HG03108 (cell line): ENCODE measurements around the gene TMEM232.

Experiments
- ATAC-seq: cut with Tn5 transposase; IDR thresholded peaks from one replicate; pipeline ENCODE4 v1.9.1; 2021; ENCODE audit warnings: moderate library complexity; ENCODE audit not compliant: unreplicated experiment

The TMEM232 gene

DNA sequence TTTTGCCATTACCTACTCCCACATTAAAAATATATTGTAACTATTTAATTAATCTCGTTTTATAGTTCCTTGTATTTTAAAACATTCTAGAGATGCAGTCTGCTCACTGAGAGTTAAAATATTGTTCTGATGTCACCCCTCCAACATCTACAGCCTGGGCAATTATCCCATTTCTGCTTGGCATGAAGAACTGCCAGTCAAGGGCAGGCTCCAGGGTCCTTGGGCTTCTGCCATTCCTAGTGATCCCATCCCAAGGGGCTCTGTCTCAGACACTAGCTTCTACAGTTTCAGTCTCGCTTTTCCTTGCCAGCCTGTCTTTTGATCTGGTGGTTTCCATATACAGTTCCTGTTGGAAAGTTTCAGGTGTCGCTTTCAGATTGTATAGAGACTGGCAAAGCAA, 287.2 kb downstream of the TMEM232 start:
- ATAC-seq: no peak

DNA sequence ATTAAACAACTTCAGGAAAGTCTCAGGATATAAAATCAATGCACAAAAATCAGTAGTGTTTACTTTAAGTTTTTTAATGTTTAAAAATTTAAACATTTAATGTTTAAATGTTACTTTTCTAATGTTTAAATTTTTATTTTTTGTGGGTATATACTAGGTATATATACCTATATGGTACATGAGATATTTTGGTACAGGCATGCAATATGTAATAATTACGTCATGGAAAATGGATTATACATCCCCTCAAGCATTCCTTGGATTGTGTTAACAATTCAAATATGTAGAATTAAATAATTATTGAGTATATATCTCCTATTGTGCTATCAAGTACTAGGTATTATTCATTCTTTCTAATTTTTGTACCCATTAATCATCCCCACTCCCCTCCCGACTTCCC, 291.3 kb downstream of the TMEM232 start:
- no peak for ATAC-seq

DNA sequence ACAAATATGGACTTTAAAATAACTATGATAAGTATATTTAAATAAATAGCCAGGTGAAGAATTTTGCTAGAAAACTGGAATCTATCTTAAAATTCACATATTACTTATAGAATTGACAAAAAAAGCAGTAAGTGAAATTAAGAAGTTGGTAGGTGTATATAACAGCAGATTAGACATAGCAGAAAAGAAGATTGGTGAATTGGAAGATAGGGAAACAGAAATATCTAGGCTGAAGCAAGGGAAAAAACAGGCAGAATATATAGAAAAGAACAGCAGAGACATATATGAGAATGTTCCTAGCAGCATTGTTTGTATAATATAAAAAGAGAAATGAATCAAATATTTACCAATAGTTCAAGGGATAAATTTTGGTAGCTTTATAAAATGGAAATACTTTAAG, 294.9 kb downstream of the TMEM232 start:
- ATAC-seq: no peak

DNA sequence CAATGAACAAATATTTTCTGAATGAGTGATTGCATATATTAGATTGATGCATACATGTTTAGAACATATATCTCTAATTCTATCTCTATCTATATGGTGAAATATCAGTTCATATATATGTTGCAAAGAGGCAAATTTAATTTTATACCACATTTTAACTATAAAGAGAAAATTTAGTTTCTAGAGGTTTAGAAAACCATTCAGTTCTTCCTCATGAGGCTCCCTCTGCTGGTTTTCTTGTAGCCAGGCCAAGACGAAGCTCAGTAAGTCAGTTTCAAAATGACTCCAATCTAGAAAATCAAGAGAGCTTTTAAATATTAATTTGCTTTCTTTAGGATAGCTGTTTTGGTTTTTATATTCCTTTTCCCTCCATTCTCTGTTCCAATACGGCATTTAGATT, 312.1 kb downstream of the TMEM232 start:
- ATAC-seq: no peak

DNA sequence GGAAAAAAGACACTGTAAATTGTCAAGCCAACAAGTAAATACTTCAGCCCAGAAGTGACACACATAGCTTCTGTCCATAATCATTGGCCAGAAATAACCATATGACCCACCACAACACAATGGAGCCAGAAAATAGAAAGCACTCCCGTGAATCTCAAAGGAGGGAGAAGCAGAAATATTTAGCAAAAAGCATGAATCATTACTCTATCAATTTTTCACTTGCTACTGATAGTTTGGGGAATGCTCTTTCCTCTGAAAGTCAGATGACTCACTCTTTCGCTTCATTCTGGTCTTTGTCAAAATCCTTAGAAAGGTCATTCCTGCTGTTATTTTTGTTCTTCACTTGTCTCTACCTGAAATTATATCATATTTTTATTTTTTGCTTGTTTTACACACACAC, 312.6 kb downstream of the TMEM232 start:
- ATAC-seq: no peak

DNA sequence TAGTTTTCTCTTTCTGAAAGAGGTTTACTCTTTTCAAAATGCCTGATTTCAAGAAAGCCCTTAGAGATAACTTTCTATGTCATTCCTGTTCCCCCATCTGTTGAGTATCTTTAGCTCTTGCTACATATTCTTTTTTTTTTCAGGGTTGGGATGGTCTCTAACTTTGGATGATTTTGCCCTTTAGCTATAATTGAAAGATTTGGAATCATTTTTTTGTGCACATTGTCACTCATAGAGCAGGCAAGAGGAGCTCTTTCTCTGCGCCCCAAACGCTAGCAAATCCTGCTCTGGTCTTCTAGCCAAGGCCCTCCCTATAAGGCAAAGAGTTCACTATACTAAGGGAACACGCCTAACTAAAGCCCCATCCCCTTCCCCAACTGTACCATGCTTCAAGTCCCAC, 316.9 kb downstream of the TMEM232 start:
- ATAC-seq: no peak

DNA sequence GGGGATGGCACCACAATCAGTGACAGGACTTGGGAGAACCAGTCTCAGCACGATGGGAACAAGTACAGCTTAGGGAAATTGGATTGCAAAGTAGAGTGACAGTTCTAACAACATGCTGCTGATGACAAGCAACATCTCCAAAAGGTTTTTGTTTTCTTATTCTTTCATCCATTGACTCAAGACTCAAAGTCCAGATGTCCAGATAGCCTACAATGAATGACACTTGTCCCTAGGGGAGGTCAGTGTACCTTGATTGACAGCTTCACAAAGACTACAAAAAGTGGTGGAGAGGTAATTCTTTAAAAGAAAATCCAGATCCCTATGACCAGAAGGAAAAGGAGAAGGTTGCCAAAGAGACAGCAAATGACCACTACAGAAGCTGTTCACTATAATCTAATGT, 323.9 kb downstream of the TMEM232 start:
- ATAC-seq: no peak

DNA sequence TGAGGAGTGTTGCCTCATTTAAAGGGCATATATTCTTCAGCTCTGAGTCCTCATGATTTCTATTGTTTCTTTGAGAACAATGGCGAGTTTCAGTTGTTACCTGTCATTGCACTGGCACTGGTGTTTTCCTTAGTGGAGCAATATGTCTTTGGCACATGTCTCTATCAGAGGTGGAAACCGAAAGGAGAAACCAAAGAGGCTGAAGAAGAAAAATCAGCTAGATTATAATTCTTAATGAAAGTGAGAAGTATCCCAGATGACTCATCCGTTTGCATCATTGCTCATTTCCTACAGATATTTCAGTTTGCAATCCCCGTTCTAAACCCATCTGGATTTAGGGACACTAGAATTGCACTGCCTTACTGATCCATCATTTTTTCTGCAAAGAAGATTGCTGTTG, 324.6 kb downstream of the TMEM232 start:
- no peak for ATAC-seq

DNA sequence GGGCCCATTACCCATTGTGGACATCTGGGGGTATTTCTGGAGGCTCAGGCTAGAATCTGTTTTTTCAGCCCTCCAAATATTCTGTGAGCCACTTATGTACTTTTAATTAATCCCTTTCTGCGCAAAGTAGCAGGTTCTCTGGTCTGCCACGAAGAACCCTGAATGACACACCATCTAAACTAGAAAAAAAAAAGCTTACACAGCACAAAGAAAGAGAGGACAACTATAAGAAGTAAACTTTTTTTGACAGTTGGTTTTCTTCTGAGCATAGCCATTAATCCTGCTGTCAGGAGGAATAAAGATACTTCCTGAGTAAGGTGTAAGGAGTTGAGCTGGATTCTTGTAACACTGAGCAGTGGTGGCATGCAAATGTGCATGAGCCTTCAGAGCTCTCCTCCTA, 327.5 kb downstream of the TMEM232 start:
- ATAC-seq: no peak

DNA sequence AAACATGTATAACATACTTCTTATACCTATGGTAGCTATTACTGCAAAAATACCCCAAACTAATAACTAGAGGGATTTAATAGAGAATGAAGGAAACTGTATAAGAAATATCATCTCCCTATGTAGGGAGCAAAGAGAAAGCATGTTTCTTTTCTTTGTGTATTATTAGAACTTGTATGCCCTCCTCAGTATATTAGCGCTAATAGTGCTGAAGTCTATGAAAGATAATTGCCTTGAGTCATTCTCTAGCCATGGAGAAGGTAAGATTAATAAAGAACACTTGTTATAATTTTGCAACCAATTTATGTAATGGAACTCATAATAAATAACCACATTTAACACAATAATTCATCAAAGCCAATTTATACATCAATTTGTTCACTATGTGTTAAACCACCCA, 329.2 kb downstream of the TMEM232 start:
- ATAC-seq: no peak

DNA sequence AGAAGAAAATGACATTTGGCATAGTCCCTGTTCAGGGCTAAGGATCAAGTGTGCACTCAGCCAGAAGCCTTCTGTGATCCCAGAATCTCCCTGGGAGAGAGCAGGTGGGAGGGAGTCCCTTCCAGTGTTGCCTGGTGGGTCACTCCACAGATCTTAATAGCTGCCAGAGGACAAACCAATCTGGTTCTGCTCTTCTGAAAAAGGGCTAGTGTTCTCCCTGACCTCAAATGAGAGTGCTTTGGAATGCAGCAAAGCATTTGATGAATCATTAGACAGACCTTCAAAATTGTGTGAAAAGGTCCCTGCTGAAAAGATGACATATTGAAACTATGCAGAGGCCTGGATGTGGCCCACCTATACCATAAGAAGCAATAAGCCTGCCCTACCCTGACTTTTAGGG, 339.7 kb downstream of the TMEM232 start:
- no peak for ATAC-seq

DNA sequence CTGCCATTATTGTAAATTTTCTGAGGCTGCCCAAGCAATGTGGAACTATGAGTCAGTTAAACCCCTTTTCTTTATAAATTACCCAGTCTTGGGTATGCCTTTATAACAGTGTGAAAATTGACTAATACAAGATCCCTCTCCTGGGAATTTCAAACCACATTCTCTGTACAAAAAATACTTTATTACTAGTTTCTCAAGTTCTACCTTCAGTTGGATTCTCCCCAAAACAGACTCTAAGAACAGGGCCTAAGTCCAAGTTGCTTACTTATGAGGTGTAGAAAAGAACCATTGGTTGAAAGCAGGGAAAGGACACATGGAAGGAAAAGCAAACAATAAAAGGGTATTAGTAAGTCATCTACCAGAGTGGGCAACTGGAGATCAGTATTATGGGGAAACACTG, 343.2 kb downstream of the TMEM232 start:
- no peak for ATAC-seq

DNA sequence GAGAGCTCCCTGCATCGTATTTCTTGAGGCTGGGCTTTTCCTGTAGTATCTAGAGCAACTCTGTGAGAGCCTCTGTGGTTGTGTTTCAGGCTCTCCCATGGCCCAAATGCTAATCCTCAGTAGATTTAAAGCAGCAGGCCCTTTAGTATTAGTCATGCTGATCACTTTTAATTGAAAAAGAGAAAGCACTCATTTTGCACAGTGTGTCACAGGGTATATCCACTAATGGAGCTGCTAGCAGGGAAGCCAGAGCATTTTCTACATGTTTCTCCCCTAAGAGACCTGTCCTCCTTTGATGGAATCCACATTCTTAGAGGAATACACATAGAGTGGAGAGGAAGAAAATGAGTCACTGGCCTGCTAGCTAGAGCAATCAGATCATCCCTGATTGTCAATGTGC, 348.5 kb downstream of the TMEM232 start:
- ATAC-seq: no peak

DNA sequence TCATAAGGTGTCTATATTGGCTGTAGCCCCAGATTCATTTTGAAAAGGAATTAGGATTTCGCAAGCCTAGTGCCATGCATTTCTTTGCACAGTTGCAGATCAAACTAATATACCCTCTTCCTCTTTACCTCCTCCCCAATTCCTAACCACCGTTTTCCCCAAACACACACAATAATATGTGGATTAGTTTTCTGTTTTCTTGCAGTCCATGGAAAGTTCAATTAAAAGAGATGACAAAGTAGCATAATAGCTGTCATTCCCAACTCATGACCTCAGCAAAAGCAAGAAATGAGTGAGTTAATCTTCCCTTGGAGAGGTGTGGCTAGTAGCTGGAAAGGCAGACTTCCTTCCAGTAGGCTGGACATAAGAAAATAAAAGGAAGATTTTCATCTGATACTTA, 349.1 kb downstream of the TMEM232 start:
- no peak for ATAC-seq

DNA sequence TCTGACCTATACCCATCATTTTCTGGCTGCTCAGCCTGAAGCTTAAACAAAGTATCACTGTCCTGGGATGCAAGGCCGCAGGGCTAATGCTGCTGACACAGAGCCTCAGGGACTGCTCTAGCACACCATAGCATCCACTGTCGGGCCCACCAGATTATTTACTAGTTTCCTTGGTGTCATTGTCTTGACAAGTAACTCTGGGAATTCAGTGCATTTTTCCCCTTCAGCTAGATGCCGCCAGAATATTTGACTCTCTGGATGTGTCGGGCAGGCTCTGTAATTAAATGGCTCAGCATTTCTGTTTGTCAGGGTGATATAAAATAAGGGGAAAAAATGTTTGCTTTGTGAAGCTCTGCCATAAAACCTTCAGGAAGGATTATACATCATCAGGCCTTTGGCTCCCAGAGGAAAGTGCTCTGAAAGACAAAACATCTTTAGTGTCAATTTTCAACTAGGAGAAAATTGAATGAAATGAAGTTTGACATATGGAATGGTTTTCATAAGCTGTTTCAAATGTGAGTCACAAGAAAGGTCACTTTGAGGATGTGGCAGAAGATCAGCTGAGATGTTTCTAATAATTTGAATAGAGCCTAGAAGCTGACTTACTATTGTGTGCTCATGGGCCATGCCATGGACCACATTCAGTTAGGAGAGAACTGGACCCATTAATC, 350.1 kb downstream of the TMEM232 start:
- no peak for ATAC-seq

DNA sequence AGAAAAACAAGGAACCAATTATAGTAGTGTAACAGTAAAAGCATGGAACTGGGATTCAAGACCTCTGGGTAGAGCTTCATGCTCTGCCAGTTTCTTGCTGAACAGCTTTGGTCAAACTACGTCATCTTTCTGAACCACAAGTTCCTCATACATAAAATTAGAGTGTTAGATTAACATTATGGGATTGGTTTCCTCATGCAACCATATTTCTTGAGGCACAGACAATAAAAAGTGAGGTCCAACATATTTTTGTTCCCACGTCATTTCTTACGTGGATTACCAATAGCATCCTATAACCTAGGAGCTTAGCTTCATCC, 354.8 kb downstream of the TMEM232 start:
- peak; percentile 82 for ATAC-seq

DNA sequence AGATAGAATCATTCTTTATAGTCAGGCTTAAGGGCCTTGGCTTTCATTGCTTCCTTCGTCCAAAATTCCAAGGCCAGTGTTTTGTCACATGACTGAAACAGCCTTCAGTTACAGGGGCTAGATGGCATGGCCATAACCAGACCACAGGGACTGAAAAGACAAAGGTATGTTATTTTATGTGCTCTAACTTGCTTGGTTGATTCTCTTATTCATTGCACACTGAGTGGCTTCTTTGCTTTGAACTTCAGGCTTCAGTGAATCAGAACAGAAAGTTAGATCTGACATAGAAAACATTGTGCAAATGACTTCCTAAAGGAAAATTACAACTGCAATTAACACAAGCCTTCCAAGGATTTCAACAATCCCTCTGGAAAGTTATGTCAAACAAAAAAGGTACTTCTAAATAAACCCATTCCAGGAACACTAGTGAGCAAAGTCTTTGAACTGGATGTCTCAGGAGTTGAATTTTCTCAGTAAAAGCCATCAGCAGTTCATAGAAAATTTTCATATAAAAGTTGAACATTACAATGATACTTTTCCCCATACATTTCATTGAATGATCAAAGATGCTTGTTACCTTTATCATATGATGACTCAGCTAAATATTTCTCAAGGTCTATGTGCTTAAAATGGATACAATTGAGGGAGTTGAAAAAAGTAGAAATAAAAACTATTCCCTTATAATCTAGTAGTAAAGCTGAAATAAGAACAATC, 355.3 kb downstream of the TMEM232 start:
- ATAC-seq: no peak
